GM21528 (cell line): ENCODE measurements around the gene GJC2.
"Not testable (repeated sequence)": the region's sequence is repeated elsewhere in the genome, so short reads cannot be mapped to it uniquely, and the experiment has no call there.

Experiments used
- ATAC-seq: cut with Tn5 transposase; IDR thresholded peaks from one replicate; pipeline ENCODE4 v1.9.1; 2021; ENCODE audit warnings: mild to moderate bottlenecking, moderate library complexity; ENCODE audit not compliant: unreplicated experiment, low FRiP score

The GJC2 gene

GRCh38 chr1:228149406-228150119, at the start of gene GJC2:
GJC2 (plus strand) TSS chr1:228149930; CDS start chr1:228157759, 7,829 bp downstream.
- no peak for ATAC-seq

DNA sequence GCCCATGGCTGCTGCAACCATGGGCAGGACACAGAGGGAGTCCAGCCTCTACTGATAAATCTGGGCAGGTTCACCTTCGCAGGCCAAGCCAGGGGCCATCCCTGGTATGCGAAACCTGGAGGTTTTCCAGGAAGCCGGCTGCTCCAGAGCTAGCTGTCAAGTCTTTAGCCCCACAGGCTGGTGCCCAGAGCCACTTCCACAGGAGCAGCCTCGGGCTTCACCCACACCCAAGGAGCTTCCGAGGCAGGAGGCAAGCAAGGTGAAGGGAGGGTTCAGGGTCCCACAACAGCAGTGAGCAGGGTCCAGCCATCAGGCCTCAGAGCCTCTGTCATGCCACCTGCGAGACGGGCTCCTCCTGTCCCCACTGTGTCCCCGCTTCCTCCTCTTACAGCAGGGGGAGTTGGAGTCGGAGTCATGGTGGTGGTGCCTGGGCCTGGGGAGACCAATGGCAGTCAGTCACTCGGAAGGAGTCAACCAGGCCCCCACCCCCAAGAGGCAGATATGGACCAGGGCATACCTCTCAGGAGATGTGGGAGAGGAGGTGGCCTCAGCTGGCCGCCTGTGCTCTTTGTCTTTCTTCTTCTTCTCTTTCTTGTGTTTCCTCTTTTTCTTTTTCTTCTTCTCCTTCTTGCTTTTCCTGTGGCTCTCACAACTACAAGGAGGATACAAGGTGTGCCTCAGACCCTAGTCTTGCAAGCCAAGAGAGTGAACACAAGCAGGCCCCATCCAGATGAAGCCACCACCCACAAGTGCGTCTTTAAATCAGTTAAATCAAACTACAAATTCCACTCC, 48.7 kb upstream of the GJC2 start:
- no peak for ATAC-seq

GRCh38 chr1:228101614-228101993, 48.1 kb upstream of the GJC2 start:
- no peak for ATAC-seq

GRCh38 chr1:228101994-228102790, 47.5 kb upstream of the GJC2 start:
- ATAC-seq, result peak; percentile 21

DNA sequence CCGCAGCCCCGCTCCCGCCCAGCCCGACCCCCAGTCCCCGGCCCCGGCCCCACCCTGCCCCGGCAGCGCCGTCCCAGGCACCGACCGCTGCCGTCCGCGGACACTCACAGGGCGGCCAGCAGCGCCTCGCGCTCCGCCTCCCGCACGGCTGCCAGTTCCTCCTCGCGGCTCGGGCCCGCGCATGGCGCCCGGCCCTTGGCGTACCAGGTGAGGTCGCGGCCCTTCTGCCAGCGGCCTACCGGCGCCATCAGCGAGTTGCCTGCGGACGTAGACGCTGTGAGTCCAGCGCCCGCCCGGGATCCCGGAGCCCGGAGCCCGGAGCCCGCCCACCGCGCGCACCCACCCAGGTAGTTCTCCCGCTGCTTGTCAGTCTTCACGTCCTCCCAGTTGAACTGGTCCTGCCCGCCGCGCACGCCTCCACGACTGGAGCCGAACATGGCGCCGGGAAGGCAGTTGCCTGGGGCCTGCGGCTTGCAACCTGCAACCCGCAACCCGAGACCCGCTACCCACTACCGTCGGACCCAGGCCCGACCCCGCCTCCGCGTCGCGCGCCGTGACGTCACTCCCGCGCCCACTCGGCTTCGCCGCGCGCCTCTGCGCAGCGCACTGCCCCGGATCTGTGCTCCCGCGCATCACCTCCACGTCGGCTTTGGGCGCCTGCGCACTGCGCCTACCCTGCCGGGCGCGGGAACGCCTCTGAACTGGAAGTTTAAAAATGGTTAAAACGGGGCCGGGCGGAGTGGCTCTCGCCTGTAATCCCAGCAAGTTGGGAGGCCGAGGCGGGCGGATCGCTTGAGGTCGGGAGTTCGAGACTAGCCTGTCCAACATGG, 46.7 kb upstream of the GJC2 start, which contains the start of gene C1orf35:
Gene C1orf35 (minus strand): TSS at position 535 of the 830 bp plus-strand sequence. CDS start 98 bp downstream, at position 437.
- peak; percentile 53 for ATAC-seq

DNA sequence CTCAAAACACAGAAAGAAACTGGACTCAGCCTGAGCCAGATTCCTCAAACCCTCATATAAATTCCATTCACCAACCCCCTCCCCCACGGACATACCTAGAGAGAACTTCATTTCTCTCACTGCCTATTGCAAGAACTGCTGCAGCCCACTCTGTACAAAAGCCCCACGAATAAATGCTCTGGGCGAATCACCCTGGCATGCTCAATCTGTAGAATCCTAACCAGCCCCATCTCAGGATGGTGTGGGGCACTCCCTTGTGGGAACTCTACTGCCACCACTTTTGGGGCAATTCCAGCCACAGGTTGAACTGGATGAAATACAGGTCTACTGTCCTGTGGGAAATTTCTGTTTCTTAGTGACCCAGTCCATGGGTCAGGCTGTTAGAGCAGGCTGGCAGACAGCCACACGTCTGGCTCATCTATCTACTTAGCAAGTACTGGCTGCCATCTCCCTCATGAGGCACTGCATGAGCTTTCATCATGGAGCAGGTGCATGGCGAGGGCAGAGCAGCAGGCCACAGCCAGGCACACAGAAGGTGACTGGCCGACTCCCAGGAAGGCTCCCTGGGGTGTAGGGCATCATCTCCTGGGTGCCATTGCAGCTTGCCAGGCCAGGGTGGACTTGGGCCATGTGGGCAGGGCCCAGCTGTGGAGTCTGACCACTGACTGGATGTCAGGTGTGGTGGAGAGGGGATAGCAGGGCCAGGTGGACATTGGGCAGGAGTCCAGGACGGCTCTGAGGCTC, 45.0 kb upstream of the GJC2 start:
- ATAC-seq, result no peak

DNA sequence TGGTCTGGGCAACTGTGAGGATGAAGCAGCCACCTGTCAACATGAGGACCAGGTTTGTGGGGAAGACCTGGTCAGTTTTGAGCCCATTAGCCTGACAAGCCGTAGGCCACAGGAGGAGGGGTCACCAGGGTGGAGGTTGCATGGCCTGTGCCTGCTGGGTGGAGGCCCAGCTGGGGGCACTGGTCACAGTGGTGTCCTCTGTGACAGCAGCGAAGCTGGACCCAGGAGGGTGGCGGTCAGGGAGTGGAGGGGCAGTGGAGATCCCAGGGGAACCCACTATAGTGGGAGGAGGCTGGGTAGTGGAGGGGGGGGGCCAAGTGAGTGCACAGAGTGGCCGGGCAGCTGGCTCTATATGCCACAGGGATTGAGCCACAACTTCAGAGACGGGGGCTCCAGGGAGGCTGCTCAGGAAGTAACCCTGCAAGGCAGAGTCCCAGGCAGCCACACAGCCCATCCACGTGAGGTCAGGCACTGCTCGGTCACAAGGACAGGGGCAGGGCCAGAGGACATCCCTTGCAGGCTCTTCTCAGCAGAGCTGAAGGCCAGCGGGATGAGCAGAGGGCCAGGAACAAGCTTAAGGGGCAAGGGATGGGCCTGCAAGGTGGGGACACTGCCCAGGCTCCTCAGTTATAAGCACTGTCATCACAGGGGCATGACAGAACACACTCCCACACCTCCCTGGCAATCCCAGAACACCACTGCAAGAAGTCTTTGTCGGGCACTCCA, 44.3 kb upstream of the GJC2 start:
- no peak for ATAC-seq

GRCh38 chr1:228105996-228106799, 43.5 kb upstream of the GJC2 start:
- no peak for ATAC-seq

DNA sequence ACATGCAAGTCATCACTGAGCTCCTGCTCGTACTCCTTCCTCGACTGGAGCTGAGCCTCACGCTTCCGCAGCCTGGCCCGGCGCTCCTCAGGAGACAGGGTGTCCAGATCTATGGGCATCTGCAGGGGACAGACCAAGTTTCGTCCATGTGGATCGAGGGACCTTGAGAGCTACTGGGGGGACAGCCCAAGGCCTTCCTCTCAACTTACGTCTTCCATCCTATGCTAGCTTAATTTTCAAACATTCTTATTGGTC, 43.0 kb upstream of the GJC2 start:
- no peak for ATAC-seq

DNA sequence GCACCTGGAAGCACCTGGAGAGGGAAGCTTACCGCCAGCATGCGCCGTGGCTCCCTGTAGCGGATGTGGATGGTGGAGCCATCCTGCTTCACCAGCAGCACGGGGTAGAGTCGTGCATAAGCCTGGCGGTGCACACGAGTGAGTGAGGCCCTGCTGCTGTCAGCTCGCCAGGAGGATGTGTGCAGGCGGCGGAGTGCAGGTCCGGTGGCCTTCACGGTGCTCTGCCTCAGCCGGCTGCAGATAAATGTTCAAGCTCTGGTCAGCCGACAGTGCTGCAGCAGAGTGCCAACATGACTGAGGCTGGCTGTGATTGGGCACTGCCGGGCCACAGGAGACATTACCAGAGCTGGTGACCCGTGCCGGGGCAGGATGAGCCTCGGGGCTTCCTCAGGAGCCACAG, 42.1 kb upstream of the GJC2 start:
- ATAC-seq, result no peak

DNA sequence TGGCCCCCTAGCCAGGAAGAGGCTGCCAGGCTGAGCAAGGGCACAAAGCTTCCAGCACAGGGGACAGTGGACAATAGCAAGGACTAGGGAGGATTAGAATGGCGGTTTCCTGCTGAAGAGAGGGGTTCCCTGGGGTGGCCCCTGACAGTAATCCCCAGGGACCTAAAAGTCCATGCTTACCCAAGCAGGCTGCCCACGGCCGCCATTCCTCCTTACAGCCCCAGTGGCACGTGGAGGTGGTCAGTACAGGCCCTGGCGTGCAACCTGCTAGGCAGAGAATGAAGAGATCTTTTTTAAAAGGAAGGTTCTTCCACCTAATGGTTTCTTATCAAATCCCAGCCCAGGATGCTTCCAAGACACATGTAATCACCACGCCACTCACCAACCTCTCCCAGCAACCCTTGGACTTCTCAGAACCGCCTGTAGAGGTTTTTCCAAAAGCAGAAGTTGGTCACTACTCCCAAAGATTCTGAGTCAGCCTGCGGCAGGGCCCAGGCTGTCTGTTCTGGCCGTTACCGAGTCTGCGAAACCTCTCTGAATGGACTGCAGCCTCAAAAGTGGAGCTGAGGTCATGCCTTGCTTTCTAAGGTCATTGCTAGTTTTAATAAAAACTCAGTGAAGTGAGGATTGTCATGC, 41.6 kb upstream of the GJC2 start:
- ATAC-seq, result no peak

GRCh38 chr1:228108742-228109072, 41.0 kb upstream of the GJC2 start:
- no peak for ATAC-seq

- peak; percentile 90 for ATAC-seq
These were observed 40.4 kb upstream of the GJC2 start, which contains the start of gene MRPL55 for GRCh38 chr1:228109073-228109961. MRPL55 (minus strand) TSS chr1:228109299; CDS start chr1:228108260, 1,039 bp downstream.

- no peak for ATAC-seq
These were observed 39.7 kb upstream of the GJC2 start for GRCh38 chr1:228109962-228110488.

DNA sequence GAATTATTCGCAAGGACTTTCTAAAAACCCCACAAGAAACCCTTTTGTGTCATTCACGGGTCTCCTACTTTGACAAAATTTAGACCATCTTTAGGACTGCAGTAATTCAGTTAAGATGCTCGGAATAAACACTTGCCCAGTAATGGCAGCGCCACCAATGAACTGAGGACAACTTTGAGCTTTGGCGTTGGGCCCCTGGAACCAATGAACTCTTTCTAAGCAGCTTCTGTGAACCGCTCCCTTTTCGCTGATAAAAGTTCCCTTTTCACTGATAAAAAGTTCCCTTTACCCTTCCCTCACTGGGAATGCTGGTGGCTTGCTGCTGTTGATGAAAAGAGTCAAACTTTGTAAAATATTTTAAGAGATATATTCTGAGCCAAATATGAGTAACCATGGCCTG, 39.2 kb upstream of the GJC2 start:
- no peak for ATAC-seq

- ATAC-seq, result not testable (repeated sequence)
These were observed 38.4 kb upstream of the GJC2 start for GRCh38 chr1:228111315-228111714.

- ATAC-seq, result no peak
These were observed 37.6 kb upstream of the GJC2 start for GRCh38 chr1:228112167-228112566.
